Activated effector memory CD4-positive, alpha-beta T cell treated with Interleukin-2 at 50 U/mL for 16 hours (primary cell): ENCODE results near the gene LMF1.

Experiments used
- DNase-seq: peaks from one replicate; pipeline ENCODE4 v3.0.0-alpha.2; 2020

The LMF1 gene

DNA sequence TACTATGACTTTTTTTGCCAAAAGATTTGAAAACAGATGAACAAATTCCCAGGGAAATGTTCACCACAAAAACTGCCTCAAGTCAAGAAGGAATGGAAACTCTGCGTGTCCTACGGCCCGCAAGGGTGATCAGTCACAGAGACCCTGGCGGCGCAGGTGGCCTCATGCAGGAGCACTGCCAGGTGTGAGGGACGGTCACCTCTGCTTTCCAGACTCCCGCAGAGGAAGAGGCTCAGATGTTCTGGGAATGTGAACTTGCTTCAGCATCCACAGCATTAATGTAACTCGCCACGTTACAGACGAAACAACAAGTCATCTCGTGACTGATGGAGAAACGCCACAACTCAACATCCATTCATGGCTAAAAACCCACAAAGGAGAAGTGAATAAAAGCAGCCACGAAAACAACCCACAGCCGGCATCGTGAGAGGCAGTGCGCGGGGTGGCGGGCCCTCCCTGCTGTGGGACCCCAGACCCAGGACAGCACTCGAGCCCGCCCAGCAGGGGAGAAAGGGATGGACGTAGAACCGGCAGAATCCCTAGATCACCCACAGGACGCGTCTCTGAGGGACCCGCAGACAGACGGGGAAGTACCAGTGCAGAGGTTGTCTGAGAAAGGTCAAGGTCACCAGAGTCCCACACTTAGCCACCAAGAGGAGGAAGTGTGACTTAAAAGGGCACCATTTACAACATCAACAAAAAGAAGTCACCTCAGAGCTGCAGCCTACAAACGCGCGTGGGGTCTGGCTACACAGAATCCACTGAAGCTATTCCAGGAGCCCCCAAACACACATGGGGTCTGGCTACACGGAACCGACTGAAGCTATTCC lies 93.3 kb downstream of the LMF1 start:
- DNase-seq: no peak

DNA sequence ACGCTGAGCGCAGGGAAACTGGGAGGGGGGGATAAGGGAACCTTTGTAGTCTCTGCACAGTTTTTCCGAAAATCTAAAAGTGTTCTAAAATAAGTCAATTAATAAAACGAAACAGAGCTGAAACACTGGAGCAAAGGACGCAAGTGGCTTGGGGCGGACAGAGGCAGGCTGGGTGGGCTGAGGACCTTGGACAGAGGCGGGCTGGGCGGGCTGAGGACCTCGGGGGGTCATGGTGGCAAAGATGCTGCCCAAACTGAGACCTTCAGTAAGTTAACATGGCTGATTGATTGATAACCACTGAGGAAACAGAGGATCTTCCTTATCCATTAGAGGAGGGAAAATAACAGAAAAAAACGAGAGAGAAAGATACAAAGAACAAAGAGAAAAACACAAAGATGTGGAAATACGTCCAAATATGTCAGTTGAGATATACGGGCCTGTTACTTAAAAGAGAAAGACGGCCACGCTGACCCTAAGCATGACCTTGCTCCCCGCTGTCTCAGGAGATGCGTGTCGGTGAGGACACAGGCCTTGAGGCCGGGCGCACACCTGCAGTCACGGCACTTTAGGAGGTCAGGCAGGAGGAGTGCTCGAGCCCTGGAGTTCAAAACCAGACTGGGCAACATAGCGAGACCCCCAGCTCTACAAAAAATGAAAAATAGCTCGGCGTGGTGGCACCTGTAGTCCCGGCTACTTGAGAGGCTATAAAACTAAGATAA lies 94.1 kb downstream of the LMF1 start:
- no peak for DNase-seq

DNA sequence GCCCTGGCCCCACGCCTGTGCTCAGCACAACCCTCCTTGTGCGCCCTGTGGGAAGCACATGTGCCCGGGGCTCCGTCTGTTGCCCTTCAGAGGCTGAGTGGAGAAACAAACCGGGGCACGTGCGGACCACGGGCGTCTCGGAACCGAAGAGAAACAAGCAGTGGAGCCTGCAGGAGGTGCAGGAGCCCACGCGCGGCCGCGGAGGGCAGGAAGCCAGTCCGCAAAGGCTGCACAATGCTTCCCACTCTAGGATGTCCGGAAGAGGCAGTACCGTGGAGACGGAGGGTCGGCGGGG lies 94.8 kb downstream of the LMF1 start:
- DNase-seq: no peak

- DNase-seq: no peak
Measured at GRCh38 chr16:875182-876040, 95.4 kb downstream of the LMF1 start.

- no peak for DNase-seq
Measured at GRCh38 chr16:874366-875181, 96.2 kb downstream of the LMF1 start.

GRCh38 chr16:873889-874288 lies 96.9 kb downstream of the LMF1 start:
- no peak for DNase-seq

DNA sequence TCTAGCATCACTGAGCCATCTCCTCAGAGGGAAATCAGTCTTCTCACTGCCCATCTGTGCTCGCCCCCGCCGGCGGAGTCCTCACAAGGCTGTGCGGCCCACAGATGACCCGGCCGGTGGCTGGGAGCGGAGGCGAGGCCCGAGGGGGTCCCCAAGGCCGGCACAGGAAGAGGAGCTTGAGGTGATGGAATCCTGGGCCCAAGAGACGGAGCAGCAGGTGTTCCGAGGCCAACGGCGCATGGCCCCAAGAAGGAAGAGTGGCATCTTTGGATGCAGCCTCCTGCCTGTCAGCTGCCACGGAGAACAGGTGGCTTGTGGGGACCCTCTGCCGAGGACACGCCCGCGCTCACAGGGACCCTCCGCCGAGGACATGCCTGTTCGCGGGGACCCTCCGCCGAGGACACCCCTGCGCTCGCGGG lies 97.5 kb downstream of the LMF1 start:
- DNase-seq: no peak

GRCh38 chr16:872436-873242 lies 98.1 kb downstream of the LMF1 start:
- DNase-seq: no peak

GRCh38 chr16:871562-872345 lies 99.0 kb downstream of the LMF1 start:
- DNase-seq: no peak

DNA sequence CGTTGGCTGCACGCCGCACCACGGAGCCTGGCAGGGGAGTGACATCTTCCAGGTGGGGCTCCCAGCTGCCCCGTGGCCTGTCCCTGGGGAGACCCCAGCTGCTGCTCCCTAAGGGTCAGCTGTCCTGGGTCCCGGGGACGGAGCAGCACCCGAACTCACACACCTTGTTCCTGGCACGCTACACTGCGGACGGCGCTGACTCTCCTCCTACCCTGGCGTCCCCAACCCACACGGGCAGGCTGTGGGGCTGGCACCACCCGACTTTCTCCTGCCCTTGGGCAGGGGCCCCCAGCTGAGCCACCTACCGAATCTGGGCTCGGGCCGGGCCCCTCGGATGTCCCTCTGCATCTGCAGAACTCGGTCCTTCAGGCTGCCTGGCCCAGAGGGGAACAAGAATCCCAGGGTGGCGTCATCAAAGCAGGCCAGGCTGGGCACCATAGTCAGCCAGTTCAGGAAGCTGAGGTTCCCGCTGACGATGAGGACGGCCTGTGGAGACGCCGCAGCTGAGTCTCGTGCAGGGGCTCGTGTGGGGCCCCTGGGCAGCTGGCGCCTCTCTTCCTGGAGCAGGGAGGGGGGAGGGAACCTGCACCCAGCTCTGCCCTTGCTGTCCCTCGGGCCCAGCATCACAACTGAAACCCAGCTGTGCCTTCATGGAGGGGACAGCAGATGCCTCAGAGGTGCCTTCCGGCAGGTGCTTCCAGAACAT lies 99.8 kb downstream of the LMF1 start:
- DNase-seq: no peak

GRCh38 chr16:869823-870641 lies 100.8 kb downstream of the LMF1 start:
- no peak for DNase-seq

DNA sequence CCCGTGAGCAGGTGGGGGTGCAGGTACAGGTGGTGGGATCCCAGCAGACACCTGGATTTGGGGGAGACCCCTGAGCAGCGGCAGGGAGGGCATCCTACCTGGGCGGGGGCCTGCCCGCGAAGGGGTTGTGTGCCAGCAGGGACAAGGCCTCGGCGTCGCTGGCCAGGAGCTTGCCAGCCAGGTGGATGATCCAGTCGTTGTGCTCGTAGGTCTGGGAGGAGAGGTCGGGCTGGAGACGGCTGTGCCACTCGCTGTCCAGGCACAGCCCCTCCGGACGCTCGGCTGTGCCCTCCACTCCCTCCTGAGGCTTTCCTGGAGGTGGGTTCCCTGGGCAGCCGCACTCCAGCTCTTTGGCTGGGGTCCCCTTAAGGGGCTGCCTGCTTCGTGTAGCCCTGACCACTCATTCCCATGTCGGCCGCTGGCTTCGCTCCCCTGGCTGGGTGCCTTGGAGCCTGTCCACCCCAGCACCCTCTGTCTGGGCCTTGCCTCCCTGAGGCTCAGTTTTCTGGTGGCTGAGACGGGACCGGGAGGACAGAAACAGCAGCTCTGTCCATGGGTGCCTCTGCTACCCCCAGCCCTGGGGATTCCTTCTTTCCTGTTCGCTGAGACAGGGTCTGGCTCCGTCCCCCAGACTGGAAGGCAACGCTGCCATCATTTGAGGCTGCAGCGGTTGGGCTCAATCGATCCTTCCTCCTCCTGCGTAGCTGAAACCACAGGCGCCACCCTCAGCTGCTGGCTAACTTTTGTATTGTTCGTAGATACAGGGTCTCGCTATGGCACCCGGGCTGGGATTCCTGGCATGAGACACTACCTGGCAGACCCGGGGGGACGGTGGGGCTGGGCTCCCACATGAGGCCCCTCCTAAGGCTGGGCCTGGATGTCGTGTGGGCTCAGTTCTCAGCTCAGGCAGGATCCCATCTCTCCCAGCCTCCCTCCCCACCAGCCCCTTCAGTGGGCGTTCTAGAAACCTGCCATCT lies 101.7 kb downstream of the LMF1 start:
- no peak for DNase-seq

- DNase-seq: no peak
Measured at GRCh38 chr16:868386-868755, 102.4 kb downstream of the LMF1 start.

DNA sequence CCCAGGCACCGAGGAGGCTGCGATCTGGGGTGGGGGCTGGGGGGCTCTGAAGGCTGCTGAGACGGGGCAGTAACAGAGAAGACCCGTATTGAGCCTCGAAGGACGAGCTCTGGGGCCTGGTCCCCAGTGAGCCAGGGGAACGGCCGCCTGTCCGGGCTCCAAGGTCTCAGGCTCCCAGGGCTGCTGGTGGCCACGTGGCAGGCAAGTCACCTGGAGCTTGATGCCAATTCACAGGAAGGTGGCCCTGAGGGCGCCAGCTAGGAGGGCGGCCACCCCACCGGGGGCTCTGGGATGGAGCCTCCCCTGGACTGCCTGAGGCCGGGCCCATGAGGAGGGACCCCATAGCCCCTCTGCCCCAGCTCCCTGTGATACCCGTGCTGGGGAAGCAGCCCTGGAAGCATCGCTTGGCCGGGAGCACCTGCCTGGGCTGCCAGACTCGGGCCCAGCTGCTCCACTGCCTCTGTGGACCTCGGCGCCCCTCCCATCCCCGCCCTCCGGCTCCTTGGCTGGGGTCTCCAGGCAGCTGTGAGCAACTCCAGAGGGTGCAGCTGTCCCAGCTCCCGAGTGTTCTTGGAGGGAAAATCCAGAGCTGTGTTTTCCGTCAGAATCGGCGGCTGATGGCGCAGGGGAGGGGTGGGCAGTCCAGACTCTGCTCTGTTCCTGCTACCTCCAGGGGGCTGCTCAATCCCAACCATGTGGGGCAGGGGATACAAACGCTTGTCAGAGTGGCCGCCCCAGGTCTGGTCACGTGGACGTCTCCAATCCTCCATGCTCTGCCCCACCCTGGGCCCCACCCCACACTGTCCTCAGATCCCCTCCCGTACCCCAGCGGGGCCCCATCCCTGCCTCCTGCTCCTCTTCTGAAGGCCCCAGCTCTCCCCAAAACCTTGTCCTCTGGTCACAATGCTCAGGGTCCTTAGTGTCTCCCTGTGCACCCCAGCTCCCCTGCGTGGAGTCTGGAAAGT lies 103.1 kb downstream of the LMF1 start:
- DNase-seq: no peak

- no peak for DNase-seq
Measured at GRCh38 chr16:866252-866896, 104.4 kb downstream of the LMF1 start.

- no peak for DNase-seq
Measured at GRCh38 chr16:865026-865425, 105.8 kb downstream of the LMF1 start.
